GM21717 (cell line): ENCODE data around the gene IL13RA1.
"Not testable (repeated sequence)": the region's sequence is repeated elsewhere in the genome, so short reads cannot be mapped to it uniquely, and the experiment has no call there.

Experiments
- ATAC-seq: cut with Tn5 transposase; IDR thresholded peaks from one replicate; pipeline ENCODE4 v1.9.1; 2021; ENCODE audit warnings: mild to moderate bottlenecking, moderate library complexity; ENCODE audit not compliant: unreplicated experiment

The IL13RA1 gene

DNA sequence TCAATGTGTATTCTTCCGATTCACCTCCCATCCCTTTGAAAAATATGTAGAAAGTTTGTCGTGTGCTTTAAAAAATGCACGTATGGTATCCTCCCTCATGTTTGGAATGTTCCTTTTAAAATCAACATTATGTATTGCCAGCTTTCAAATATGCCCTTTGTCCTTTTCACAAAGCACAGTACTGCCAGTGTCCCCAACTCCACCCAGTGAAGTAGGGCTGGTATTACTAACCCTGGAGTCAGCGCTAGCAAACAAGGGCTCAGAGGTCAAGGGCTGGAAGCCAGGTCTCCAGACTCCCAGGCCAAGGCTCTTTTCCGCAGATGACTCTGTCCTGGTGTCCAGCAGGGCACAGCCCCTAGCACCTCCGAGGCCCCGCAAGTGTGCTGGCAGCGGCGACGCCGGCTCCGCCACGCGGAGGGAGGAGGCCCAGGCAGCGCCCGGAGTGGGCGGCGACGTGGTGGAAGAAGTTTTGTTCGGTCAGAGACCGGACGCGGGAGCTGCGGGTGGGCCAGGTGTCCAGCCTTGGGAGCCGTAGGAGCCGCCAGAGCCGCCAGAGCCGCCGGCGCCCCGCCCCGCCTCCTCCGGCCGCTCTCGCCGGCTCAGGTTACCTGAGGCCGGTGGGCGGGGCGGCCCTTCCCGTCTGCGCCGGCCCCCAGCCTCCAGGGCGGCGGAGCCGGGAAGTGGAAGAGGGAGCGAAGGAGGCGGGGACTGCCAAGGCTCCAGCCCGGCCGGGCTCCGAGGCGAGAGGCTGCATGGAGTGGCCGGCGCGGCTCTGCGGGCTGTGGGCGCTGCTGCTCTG, at the start of gene IL13RA1:
IL13RA1 (plus strand) TSS at position 720 of the 799 bp plus-strand sequence; CDS start at position 753, 33 bp downstream.
- peak; percentile 50 for ATAC-seq

DNA sequence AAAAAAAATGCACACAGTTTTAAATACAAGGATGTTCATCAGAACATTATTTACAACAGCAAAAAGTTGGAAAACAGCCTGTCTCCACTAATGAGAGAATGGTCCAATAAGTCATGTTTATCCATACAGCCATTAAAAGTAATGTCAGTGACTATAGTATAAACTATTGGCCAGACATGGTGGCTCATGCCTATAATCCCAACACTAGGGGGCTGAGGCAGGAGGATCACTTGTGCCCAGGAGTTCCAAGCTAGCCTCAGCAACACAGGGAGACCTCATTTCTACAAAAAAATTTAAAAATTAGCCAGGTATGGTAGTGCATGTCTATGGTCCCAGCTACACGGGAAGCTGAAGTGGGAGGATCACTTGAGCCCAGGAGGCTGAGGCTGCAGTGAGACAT, 48.1 kb upstream of the IL13RA1 start:
- ATAC-seq: no peak

DNA sequence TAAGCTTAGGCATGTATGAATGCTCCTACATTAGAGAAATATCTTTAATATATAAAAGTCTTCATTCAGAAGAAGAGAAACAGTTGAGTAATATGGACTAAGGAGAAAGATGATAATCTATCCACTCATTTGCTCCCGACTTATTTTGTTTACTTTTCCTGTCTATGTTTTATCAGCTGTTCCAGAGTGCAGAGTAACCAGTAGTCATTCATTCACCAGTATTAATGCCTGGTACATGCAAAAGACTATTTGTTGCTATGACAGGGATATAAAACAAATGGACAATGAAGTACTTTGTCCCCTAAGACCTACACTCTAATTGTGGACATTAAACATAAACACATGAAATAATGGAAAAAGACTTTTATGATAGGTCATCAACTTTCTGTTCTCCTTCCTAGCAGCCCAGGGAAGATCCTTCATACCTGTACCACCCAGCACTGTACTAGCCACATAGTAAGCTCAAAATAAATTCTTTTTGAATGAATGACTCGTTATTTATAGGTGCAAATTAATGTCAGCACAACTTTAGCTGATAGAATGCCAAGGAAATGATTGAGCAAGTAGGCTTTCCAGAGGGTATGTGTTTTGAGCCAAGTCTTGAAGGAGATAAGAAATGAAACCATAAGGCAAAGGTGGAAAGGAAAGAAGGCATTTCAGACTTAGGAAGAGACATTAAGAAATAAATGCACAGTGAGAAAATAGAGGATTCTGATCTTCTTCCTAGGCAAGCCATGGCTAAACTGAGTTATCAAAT, 45.0 kb upstream of the IL13RA1 start:
- ATAC-seq: no peak

DNA sequence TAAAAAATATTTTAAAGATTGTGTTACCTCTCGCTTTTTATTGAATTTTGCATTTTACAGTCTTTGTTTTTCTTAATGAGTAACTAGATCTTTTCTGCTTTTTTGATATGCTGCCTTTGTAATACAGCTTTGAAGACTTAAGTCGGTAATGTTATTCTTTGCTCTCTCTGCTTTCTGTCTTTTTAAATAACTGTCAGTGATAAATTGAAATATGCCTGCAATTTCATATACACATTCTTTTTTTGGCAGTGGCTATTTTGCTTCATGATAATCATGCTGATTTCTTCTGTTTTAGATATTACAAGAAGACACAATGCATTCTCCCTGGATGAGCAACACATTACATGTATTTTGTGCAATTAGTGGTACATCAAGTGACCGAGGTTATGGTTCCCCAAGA, 42.0 kb upstream of the IL13RA1 start:
- no peak for ATAC-seq

DNA sequence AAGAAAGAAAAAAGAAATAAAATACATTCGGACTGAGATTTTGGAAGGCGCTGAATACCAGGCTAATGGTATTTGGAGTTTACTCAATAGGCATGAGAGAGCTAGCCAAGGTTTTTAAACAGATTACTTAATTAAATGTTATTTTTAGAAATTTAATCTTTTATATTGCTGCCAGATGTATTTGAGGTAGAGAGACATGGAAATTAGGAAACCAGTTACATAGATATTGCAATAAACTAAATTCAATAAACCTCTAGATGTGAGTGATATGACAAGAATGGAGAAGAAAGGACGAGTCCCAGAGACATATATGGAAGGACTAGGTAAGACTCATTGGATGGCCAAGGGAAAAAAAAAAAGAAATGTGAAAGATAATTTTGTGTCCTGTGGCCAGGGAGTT, 38.5 kb upstream of the IL13RA1 start:
- ATAC-seq: no peak

DNA sequence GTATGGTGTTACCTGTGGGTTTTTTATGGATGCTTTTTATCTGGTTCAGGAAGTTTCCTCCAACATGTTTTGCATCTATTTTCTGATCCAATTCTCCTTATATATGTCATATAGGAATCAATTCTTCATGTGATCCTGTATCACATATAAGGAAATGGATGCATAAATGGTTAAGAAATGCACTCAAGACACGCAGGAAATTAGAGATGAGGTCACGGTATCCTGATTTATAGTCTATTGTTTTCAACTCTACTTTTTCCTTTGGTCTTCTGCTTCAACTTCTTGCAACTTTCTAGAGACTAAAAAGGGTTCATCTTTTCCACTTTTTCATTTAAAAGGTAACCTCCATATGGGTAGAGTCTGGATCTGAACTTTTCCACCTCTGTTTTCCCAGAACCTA, 33.6 kb upstream of the IL13RA1 start:
- ATAC-seq: no peak

DNA sequence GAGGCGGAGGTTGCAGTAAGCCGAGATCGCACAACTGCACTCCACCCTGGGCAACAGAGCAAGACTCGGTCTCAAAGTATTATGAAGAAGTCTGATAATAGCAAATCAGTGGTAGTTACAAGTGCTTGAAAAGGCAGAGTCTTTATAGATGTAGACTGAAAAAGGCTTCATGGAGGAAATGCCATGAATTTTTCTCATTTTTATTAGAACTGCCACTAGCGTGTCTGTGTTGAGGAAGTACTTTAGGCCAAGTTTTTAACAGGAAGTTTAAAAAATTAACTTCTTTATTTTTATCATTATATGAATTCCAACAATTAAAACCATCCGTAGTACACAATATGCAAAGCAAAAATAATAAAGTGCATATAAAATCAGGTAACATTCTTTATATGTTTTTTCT, 32.8 kb upstream of the IL13RA1 start:
- ATAC-seq: no peak

DNA sequence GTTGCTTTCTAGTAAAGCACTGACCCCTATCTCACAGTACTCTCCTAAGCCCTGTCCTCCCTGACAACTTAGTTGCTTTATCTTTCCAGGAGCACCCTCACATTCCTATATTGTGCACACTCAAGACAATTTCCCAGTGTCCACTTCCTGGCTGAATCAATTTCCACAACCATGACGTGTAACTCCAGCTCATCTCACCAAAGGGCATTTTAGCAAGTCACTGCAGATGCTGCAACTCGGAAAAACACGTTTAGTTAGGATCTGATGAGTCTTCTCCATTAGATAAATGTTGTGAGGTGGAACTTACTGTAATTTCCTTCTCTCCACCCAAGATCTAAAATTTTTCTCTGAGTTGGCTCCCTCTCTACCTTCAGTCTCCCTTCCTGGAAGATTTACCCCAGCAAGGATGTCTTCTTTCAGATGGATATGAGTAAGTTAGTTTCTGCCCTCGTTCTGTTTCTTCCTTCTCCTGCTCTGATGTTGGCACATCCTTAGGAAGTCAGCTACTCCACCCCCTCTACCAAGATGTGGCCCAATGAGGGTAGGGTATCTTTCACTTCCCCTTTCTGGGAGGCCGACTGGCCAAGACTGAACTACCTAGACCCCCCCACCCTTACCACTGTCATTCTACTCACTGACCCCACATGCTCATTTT, 28.8 kb upstream of the IL13RA1 start:
- ATAC-seq: no peak

DNA sequence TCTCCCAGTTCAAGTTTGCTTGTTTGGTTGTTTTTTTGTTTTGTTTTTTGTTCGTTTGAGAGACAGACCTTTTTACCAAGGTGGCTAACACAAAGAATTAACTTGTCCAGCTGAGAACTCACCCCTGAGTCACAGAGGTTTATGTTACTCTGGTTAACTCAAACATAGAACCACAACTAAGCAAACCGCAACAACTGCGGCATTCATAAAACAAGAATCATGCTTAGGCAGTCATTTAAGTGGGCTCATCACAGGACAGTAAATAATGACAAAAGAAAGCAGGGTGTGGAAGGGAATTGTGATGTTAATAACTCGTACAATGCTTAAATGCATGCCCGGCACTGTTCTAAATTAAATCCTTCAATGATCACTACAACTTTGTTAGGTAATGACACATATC, 24.7 kb upstream of the IL13RA1 start:
- ATAC-seq: no peak

DNA sequence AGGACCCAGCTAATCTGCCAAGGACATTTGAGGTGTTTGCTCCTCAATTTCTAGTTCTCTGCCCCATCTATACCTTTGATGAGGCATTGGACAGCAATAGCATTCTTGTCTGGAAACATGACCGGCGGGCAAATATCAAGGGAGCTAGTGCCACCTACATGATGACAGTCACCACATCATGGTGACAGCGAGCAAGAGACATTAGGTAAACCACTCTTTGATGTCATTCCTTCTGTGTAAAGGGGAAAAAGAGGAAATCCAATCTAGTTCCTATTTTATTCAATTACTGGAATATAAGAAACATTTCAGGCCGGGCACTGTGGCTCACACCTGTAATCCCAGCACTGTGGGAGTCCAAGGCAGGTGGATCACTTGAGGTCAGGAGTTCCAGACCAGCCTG, 20.7 kb upstream of the IL13RA1 start:
- no peak for ATAC-seq

DNA sequence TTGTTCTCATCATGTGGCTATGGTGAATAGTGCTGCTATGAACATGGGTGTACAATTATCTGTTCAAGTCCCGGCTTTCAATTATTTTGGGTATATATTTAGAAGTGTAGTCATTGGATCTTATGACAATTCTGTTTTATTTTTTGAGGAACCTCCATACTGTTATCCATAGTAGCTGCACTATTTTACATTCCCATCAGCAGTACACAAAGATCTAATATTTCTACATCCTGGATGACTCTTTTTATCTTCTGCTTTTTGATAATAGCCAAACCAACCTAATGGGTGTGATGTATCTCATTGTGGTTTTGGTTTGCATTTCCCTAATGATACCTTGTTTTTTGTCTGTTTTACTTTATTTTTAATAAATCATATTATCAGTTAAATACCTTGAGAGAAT, 12.9 kb upstream of the IL13RA1 start:
- ATAC-seq: no peak

DNA sequence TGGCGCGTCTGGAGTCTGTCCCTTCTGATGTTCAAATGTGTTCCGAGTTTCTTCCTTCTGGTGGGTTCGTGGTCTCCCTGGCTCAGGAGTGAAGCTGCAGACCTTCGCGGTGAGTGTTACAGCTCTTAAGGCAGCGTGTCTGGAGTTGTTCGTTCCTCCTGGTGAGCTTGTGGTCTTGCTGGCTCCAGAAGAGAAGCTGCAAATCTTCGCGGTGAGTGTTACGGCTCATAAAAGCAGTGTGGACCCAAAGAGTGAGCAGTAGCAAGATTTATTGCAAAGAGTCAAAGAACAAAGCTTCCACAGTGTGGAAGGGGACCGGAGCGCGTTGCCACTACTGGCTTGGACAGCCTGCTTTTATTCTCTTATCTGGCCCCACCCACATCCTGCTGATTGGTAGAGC, 11.5 kb upstream of the IL13RA1 start:
- ATAC-seq: not testable (repeated sequence)

DNA sequence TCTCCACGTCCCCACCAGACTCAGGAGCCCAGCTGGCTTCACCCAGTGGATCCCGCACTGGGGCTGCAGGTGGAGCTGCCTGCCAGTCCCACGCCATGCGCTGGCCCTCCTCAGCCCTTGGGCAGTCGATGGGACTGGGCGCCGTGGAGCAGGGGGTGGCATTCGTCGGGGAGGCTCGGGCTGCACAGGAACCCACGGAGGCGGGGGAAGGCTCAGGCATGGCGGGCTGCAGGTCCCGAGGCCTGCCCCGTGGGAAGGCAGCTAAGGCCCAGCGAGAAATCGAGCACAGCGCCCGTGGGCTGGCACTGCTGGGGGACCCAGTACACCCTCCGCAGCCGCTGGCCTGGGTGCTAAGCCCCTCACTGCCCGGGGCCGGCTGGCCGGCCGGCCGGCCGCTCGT, 10.6 kb upstream of the IL13RA1 start:
- not testable (repeated sequence) for ATAC-seq

DNA sequence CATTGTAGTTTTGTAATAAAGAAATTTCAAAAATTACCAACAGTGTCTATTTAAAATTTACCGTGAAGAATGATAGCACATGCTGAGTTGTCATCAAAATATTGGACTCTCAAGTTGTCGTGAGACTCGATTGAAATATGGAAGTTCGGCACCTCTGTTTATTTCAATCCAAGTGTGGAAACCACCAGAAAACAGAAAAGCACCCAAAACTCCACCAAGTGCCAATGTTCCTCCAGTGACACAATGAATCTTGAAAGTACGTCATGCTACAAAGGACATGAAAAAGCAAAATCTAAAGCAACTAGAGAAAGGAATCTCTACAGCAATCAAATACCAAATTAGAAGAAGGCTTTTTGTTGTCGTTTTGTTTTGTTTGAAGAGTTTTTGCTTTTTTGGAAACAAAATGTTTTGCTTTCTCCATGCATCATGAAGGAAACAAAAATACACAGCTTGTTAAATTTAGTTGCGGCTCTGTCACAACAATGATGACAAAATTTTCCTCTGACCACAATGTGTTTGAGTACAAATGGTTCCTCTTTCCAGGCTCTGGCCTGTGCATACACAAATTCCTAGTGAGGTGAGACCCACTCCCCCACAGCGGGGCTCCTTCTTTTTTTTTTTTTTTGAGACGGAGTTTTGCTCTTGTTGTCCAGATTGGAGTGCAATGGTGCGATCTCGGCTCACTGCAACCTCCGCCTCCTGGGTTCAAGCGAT, 9.6 kb upstream of the IL13RA1 start:
- no peak for ATAC-seq

DNA sequence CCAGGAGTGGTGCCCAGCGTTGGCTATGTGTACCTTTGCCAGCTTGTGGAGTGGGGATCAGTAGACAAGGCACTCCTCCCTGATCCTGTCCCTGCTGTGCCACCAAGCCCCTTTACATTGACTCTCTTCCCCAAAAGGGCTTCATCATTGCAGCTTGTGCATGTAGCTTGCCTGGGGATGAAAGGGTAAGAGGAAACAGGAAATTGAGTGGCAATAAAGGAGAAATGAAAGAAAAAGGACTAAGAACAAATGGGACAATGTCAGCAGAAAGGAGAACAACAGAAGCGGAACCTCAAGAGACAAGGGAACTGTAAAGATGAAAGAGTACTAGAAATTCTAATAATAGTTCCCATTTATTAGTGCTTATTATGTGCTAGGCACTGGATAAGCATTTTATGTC, 8.7 kb upstream of the IL13RA1 start:
- peak; percentile 64 for ATAC-seq

DNA sequence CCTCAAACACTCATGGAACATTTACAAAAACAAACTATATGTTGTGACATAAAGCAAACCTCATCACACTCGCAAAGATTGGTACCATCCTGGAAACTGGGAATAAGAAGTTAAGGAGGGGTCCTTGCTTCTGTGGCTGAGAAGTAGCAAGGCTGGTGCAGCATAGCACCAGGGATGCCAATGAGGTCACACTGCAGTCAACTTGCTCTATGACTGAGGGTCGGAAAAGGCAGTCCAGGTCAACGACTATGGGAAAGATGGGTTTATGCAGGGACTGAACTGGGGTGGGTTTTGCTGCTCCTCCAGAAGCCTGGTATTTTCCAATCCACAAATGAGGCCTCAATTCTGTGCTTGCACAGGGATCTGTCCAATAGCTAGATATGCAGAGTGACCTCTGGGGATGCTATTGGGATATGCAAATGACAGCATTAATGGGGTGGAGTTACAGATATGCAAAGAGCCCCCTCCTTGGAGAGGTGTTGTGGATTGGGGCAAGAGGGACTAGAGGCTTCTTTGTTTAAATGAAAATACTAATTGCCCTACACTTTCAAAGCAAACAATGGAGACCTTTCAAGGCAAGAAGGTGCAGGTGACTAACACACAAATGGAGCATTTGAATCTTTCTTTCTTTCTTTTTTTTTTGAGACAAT, 7.2 kb upstream of the IL13RA1 start:
- no peak for ATAC-seq

DNA sequence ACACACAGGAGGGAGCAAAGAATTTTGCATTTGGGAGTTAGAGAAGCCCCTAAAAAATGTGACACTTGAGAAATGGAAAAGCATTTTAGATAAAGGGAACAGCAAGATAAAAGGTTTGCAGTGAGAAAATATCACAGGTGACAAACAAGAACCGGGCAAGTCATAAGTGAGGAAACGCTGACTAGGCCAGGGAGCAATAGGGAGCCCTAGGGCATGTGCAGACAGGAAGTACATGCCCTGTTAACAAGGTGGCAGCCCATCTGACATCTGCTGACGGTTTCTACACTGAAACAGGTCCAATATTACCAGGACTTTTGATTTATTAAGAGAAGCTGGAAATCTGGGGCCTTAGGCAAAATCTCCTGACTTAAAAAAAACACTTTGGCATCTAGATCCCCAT, 4.0 kb upstream of the IL13RA1 start:
- ATAC-seq: no peak

DNA sequence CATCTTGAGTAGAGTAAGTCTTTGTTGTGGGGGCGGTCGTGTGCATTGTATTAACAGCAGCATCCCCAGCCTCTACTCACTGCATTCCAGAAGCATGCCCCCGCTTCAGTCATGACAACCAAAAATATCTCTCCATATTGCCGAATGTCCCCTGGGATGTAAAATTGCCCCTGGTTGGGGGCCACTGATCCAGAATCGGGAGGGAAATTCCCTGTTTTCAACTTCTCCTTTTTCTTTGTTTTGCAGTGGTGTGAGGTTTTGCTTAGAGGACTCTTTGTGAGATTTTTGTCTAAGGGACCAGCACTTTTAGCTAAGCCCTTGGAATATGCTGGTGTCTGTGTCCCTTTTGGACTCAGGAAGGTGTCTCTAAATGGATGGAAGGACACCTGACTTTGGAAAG, 3.0 kb upstream of the IL13RA1 start:
- no peak for ATAC-seq

DNA sequence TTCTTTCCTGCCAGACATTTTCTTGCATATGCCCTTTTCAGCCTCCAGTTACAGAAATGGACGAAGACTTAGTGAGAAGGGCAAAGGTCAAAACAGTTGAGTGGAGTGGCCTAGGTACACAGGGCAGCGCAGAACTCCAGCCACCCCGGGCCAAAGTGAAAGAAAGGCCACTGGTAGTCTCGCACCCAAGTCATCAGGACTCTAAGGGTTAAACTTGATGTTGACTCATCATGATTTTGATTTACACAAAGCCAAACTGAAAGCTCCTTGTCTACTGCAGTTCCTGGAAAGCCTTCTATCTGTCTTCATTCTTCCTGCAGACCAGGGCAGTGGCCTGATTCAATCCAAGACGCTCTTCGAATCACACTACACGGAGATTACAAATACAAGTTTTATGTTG, 2.6 kb upstream of the IL13RA1 start:
- ATAC-seq: no peak

DNA sequence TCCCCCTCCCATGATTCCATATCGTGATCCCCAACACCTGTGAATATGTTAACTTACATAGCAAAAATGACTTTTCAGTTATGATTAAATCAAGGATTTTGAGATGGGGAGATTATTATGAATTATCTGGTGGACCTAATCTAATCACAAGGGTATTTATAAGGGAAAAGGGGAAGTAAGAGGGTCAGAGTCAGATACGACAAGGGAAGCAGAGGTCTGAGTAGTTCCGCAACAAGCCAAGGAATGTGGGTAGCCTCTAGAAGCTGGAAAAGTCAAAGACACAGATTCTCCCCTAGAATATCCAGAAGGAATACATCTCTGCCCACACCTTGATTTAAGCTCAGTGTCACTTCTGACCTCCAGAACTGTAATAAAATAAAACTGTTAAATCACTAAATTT, 1.0 kb upstream of the IL13RA1 start:
- no peak for ATAC-seq
